ENCODE measurements around the gene FZR1. TPM values are rescaled to one million over a fixed set of nuclear protein-coding genes. Genes with fewer than 3 reads are reported as not detected.

Gene FZR1
- total and polyA plus RNA-seq, 2 of the 13 experiments (the other 11 are each of a cell fraction or from before 2014, with no cell fraction given) = 29.0 to 30.8 TPM

GRCh38 chr19:3500429-3501101 lies 5.5 kb upstream of the FZR1 start, which contains the start of gene DOHH (continued):
- TF ChIP-seq ZNF646 (CRISPR knock-in tag; IDR thresholded peaks at IDR 0.05) (no peak), THAP9 (CRISPR knock-in tag; IDR thresholded peaks at IDR 0.05; ENCODE audit: borderline replicate concordance) (peak; percentile 94), SCMH1 (CRISPR knock-in tag; IDR thresholded peaks at IDR 0.05; ENCODE audit: borderline replicate concordance) (no peak), MXI1 (IDR thresholded peaks at IDR 0.05; ENCODE audit: borderline replicate concordance, low read depth, low read length) (peak; percentile 93; the same call in 1 of the 3 replicates), BATF2 (CRISPR knock-in tag; IDR thresholded peaks at IDR 0.05) (peak; percentile 62; the same call in 1 of the 2 replicates), ZNF30 (CRISPR knock-in tag; IDR thresholded peaks at IDR 0.05) (no peak), ZNF317 (CRISPR knock-in tag; IDR thresholded peaks at IDR 0.05) (no peak; the same call in 1 of the 2 replicates), HMG20B (CRISPR knock-in tag; conservative IDR thresholded peaks at IDR 0.05) (no peak; the same call in 1 of the 2 replicates), ZNF235 (CRISPR knock-in tag; IDR thresholded peaks at IDR 0.05; ENCODE audit: borderline replicate concordance) (peak; percentile 67; the same call in 1 of the 2 replicates), EP300 (IDR thresholded peaks at IDR 0.05; ENCODE audit: low read depth in 2 of 2, low read length in 2 of 2) (peak in 1 of 2 experiments; percentile 5; a peak in 1 of 4 replicates), EP300 (CRISPR knock-in tag; IDR thresholded peaks at IDR 0.05; ENCODE audit: borderline replicate concordance) (no peak), ZNF329 (CRISPR knock-in tag; IDR thresholded peaks at IDR 0.05; ENCODE audit: low read depth) (no peak), RCOR2 (CRISPR knock-in tag; IDR thresholded peaks at IDR 0.05) (no peak), ARID2 (CRISPR knock-in tag; IDR thresholded peaks at IDR 0.05; ENCODE audit: borderline replicate concordance) (no peak), SALL2 (CRISPR knock-in tag; IDR thresholded peaks at IDR 0.05) (no peak; the same call in 1 of the 2 replicates), ZBTB26 (CRISPR knock-in tag; IDR thresholded peaks at IDR 0.05; ENCODE audit: borderline replicate concordance) (peak; percentile 81; the same call in 1 of the 2 replicates), SMC3 (IDR thresholded peaks at IDR 0.05; ENCODE audit: low read length) (no peak), ZNF207 (IDR thresholded peaks at IDR 0.05; ENCODE audit: borderline replicate concordance) (no peak)

All from HepG2 (cell line).